Stomach (tissue), 9 donors: Measurements from ENCODE around the gene WDR48. TPM values are rescaled to one million over a fixed set of nuclear protein-coding genes. Genes with fewer than 3 reads are reported as not detected.

ENCODE experiments used
- DNase-seq, 2 donors: peaks; one replicate each; pipeline versions ENCODE4 v3.0.0 to v3.0.0-alpha.2; 2013 to 2019
- H3K27ac ChIP-seq, 5 donors: fragments of 200-600 bp in 4 of 5; sonication (generic) in 4 of 5; one replicate each; pipeline ENCODE4 v1.5.1; 2013 to 2019; ENCODE audit warnings: mild to moderate bottlenecking in 1 of 5, moderate library complexity in 1 of 5
- H3K27me3 ChIP-seq, 3 donors: fragments of 200-600 bp; sonication (generic); one replicate each; pipeline ENCODE4 v1.5.1; 2017 to 2019; ENCODE audit warnings: mixed run types in 1 of 3
- H3K36me3 ChIP-seq, 4 donors: fragments of 200-600 bp; sonication (generic); 1 replicate in 3 of 4; 2 replicates in 1 of 4; pipeline ENCODE4 v1.5.1; 2016 to 2019
- H3K4me1 ChIP-seq, 4 donors: fragments of 200-600 bp; sonication (generic); one replicate each; pipeline ENCODE4 v1.5.1; 2016 to 2019
- H3K4me3 ChIP-seq, 4 donors: fragments of 200-600 bp; sonication (generic) in 3 of 4; one replicate each; pipeline ENCODE4 v1.5.1; 2016 to 2019; ENCODE audit warnings: mild to moderate bottlenecking in 1 of 4
- H3K9me3 ChIP-seq, 4 donors: fragments of 200-600 bp; sonication (generic); one replicate each; pipeline ENCODE4 v1.5.1; 2016 to 2019
- EP300 ChIP-seq: sonication (generic); formaldehyde crosslinking; IDR thresholded peaks from one replicate; pipeline ENCODE4 v1.6.1; 2017; ENCODE audit warnings: antibody characterized with exemption
- POLR2A ChIP-seq, 4 donors: fragments of 450-650 bp; IDR thresholded peaks; one replicate each; pipeline ENCODE4 v1.6.1; 2016; ENCODE audit warnings: antibody characterized with exemption in 4 of 4, control low read depth in 2 of 4, mild to moderate bottlenecking in 1 of 4, moderate library complexity in 1 of 4
- POLR2AphosphoS5 ChIP-seq, 3 donors: sonication (generic); formaldehyde crosslinking; IDR thresholded peaks; one replicate each; pipeline ENCODE4 v1.6.1; 2016; ENCODE audit warnings: antibody characterized with exemption in 3 of 3
- WGBS, 5 donors: extraction: QIAGEN DNeasy Blood & Tissue Kit in 3 of 5; methylation state at CpG; one replicate each; pipeline versions ENCODE4 v1.1.5 to v1.1.7; 2013 to 2018; 5-methylcytosine and 5-hydroxymethylcytosine counted together
- intact Hi-C: fragments of 100-400 bp; cut with DNase I; formaldehyde crosslinking; loops from one replicate; pipeline ENCODE4 v1.15.1; 2023; ENCODE audit warnings: low total_unique reads
- polyA plus RNA-seq, 3 donors: library from polyadenylated mRNA; stranded (reverse); fragments of 200-250 nt; gene quantifications; one replicate each; pipeline ENCODE4 v1.2.3, GENCODE V29; 2013
- total RNA-seq, 5 donors: library from RNA; depleted of rRNA; stranded (reverse); fragments of >200 nt; gene quantifications; one replicate each; pipeline versions ENCODE4 v1.1.0 to v1.2.3, GENCODE V29; 2014 to 2016
- TF ChIP-seq, protein P1 (sequence below), 7 experiments: fragments of 450-650 bp in 4 of 7; fragments of 200-600 bp in 3 of 7; sonication (generic) in 3 of 7; IDR thresholded peaks; one replicate each; pipeline ENCODE4 v1.5.1; 2016 to 2019; ENCODE audit warnings: antibody characterized with exemption in 7 of 7, control low read depth in 2 of 7, mild to moderate bottlenecking in 1 of 7
- donor health status: healthy with polysubstance abuse.
- donor health status: Bipolar disorder and iron deficiency.
- donor health status: healthy.

WDR48 gene
- total and polyA plus RNA-seq, 8 donors, result 4.3 to 89.7 (median 13.4) TPM

DNA sequence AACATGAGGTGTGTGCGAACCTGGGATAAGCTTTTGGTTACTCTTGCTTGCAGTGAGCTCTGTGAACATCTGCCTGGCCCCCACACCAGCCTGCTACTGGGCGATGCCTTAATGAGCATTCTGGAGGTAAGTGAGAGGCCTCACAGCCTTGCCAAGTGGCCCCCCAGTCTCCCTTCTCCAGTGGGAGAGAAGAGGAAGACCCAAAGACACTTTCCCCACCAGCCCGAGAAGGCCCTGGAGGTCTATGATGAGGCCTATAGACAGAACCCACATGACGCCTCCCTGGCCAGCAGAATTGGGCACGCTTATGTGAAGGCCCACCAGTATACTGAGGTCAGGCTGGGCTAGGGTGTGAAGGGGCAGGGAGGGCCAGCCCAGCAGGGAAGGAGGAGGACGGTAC is 78.2 kb downstream of the WDR48 start:
- intact Hi-C loops, result no loop called here
- Histone ChIP-seq H3K4me3 (no peak overlapping the region), H3K4me1 (peaks cover 19 to 50% (median 40%) of the 10 kb centered on the region in 4 donors), H3K36me3 (peaks cover 0 to 18% (median 4%) of the 10 kb centered on the region in 4 donors), H3K27me3 (no peaks in the 10 kb centered on the region), H3K27ac (peak overlapping the region in 4 of 5 donors; percentile 19 to 37 (median 28)), H3K9me3 (no peaks in the 10 kb centered on the region)
- 84 to 92% (median 89%) methylated on average over 6 of the region's 6 CpGs for WGBS, 5 donors
- TF ChIP-seq POLR2AphosphoS5 (IDR thresholded peaks at IDR 0.05) (no peak), EP300 (no peak), POLR2A (IDR thresholded peaks at IDR 0.05) (no peak)
- TF ChIP-seq, protein P1, sequence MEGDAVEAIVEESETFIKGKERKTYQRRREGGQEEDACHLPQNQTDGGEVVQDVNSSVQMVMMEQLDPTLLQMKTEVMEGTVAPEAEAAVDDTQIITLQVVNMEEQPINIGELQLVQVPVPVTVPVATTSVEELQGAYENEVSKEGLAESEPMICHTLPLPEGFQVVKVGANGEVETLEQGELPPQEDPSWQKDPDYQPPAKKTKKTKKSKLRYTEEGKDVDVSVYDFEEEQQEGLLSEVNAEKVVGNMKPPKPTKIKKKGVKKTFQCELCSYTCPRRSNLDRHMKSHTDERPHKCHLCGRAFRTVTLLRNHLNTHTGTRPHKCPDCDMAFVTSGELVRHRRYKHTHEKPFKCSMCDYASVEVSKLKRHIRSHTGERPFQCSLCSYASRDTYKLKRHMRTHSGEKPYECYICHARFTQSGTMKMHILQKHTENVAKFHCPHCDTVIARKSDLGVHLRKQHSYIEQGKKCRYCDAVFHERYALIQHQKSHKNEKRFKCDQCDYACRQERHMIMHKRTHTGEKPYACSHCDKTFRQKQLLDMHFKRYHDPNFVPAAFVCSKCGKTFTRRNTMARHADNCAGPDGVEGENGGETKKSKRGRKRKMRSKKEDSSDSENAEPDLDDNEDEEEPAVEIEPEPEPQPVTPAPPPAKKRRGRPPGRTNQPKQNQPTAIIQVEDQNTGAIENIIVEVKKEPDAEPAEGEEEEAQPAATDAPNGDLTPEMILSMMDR (IDR thresholded peaks at IDR 0.05), result no peak
- DNase-seq, result no peak

DNA sequence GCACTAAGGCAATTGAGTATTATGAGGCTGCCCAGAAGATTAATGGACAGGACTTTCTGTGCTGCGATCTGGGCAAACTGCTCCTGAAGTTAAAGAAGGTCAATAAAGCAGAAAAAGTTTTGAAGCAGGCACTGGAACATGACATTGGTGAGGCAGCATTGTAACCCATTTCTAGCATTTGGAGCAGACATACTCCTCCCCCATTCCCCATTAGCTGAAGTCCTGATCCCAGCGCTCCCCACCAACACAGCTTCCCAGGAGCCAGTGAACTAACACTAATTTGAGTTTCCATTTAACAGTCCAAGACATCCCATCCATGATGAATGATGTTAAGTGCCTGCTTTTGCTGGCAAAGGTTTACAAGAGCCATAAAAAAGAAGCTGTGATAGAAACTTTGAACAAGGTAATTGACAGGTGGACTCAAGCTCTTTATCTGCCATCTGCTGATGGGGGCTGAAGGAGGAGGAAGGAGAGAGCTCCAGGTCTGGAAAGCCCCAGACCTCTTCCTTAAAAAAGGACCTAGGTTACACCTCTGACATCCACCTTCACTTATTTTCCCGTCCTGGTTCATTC is 79.0 kb downstream of the WDR48 start:
- Histone ChIP-seq H3K4me3 (no peak overlapping the region), H3K4me1 (peaks cover 15 to 52% (median 37%) of the 10 kb centered on the region in 4 donors), H3K36me3 (peaks cover 0 to 18% (median 4%) of the 10 kb centered on the region in 4 donors), H3K27ac (peak overlapping the region in 3 of 5 donors; percentile 24 to 37 (median 32)), H3K27me3 (no peaks in the 10 kb centered on the region), H3K9me3 (no peaks in the 10 kb centered on the region)
- peak in 1 of 2 donors; percentile 49 for DNase-seq
- 60 to 67% (median 63%) methylated on average over 3 of the region's 3 CpGs for WGBS, 5 donors
- intact Hi-C loops, result no loop called here
- no peak for TF ChIP-seq EP300
- TF ChIP-seq POLR2A (IDR thresholded peaks at IDR 0.05), result no peak
- TF ChIP-seq, protein P1 (IDR thresholded peaks at IDR 0.05), result no peak
- no peak for TF ChIP-seq POLR2AphosphoS5 (IDR thresholded peaks at IDR 0.05)

DNA sequence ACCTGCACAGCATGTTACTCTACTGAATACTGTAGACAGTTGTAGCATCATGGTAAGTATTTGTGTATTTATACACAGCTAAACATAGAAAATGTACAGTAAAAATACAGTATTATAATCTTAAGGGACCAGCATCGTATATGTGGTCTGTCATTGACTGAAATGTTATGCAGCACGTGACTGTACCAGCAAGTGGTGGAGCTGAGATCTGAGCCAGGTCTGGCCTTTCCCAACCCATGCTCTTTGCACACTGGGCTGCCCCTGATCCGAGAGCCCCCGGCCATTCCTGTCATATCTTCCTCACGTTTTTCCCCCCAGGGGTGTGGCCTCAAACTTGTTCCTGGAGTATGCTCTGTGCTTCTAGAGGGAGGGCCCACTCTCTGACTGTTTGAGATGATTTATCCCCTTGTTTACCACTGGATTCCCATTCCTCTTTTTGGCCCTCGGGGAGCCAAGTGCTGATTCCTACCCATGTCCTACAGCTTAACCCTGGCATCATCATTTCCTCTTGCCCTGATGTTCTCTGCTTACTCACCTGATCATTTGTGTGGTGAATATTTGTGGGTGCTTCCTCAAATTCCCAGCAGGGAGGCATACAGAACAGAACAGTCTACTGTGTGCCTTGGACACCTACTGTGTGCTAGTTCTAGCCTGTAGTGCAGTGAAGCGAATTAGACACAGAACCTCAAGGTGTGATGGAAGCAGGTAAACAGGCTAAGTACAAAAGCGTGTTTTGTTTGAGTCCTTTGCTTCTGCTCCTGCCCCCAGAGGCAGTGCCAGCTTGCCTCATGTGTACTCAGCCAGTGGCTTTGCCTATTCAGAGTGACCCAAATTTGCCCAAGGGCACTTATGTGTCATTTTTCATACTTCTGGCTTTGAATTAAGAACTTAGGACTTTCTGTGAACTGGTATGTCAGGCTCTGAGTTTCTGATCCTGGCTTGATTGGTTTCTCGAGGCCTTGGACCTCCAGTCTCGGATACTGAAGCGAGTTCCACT is 80.6 kb downstream of the WDR48 start:
- no peak for TF ChIP-seq POLR2A (IDR thresholded peaks at IDR 0.05)
- TF ChIP-seq POLR2AphosphoS5 (IDR thresholded peaks at IDR 0.05), result no peak
- TF ChIP-seq, protein P1 (IDR thresholded peaks at IDR 0.05), result no peak
- no peak for TF ChIP-seq EP300
- no peak overlapping the region for H3K4me3 ChIP-seq
- H3K4me1 ChIP-seq, result peaks cover 10 to 42% (median 30%) of the 10 kb centered on the region in 4 donors
- H3K27me3 ChIP-seq, result no peaks in the 10 kb centered on the region
- 58 to 68% (median 68%) methylated on average over 10 to 11 of the region's 11 CpGs for WGBS, 5 donors
- intact Hi-C loops, result no loop called here
- H3K9me3 ChIP-seq, result no peaks in the 10 kb centered on the region
- peaks cover 0 to 23% (median 12%) of the 10 kb centered on the region in 4 donors for H3K36me3 ChIP-seq
- peak in 1 of 2 donors; percentile 33 for DNase-seq
- H3K27ac ChIP-seq, result no peak overlapping the region

DNA sequence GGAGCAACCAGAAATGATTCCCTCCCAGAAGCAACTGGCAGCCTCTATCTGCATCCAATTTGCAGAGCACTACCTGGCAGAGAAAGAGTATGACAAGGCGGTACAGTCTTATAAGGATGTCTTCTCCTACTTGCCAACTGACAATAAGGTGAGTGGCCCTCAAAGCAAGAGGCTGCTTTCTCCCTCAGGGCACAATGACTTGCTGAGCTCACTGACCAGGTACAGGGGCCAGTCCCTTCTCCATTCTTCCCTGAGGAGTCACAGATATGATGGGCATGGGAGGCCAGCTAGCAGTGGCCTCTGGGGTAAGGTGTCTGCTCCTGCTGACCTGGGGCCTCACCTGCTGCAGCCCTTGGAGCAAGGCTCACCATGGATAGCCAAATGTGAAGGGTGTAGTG is 81.3 kb downstream of the WDR48 start:
- H3K4me1 ChIP-seq, result peaks cover 7 to 42% (median 30%) of the 10 kb centered on the region in 4 donors
- intact Hi-C loops, result no loop called here
- no peak for DNase-seq
- no peak overlapping the region for H3K27ac ChIP-seq
- TF ChIP-seq POLR2A (IDR thresholded peaks at IDR 0.05), result no peak
- no peak for TF ChIP-seq EP300
- no peak for TF ChIP-seq POLR2AphosphoS5 (IDR thresholded peaks at IDR 0.05)
- TF ChIP-seq, protein P1 (IDR thresholded peaks at IDR 0.05), result no peak
- WGBS, 5 donors, result 79 to 100% (median 96%) methylated on average over 1 of the region's 1 CpG
- no peaks in the 10 kb centered on the region for H3K27me3 ChIP-seq
- no peaks in the 10 kb centered on the region for H3K9me3 ChIP-seq
- H3K4me3 ChIP-seq, result no peak overlapping the region
- peaks cover 0 to 24% (median 18%) of the 10 kb centered on the region in 4 donors for H3K36me3 ChIP-seq
